Measurements from ENCODE around the gene NBEA. TPM values are rescaled to one million over a fixed set of nuclear protein-coding genes. Genes with fewer than 3 reads are reported as not detected.

Gene NBEA
- total RNA-seq, 1 donor from 2014 or later, result 10.8 TPM

DNA sequence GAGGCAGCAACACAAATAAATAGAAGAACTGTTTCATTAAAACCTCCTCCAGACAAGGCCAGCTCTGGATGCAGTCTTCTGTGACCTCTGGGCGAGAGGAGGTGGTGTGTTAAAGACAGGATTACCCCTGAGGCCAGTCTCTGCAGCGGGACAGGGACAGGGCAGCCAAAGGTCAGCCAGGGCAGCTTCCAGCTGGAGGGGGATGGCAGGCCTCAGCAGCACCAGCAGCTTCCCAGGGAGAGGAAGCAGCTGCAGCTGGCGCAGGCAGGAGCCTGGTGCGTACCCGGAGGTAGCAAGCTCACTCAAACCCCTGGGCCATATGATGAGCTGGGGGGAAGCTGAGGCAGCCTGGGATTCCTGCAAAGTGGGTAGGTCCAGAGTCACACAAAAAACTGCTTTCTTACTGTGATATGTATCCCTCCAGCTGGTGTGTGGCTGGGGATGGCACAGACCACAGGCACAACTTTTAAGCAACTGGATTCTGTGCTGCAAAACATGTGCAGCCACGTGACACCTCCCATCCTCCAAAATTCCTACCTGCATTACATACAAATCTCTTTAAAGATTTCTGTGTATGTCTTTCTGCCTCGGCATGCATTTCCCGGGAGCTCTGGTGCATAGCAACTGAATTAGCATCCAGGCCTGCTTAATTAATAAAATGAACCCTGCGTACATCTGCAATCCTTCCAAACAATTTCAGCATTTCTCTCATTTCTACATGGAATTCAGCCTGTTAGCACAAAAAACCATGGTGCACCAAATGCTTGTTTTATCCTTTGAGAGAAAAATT is 772.7 kb downstream of the NBEA start:
- Mint-ChIP-seq H3K9me3 (no peaks in the 10 kb centered on the region), H3K27ac (ENCODE audit: unreplicated experiment) (no peak overlapping the region), H3K4me1 (peaks cover 42% of the 10 kb centered on the region), H3K4me3 (peak overlapping the region; percentile 11), H3K36me3 (ENCODE audit: low read depth) (no peaks in the 10 kb centered on the region), H3K27me3 (ENCODE audit: low read depth) (no peaks in the 10 kb centered on the region)
- TF ChIP-seq, protein P1, sequence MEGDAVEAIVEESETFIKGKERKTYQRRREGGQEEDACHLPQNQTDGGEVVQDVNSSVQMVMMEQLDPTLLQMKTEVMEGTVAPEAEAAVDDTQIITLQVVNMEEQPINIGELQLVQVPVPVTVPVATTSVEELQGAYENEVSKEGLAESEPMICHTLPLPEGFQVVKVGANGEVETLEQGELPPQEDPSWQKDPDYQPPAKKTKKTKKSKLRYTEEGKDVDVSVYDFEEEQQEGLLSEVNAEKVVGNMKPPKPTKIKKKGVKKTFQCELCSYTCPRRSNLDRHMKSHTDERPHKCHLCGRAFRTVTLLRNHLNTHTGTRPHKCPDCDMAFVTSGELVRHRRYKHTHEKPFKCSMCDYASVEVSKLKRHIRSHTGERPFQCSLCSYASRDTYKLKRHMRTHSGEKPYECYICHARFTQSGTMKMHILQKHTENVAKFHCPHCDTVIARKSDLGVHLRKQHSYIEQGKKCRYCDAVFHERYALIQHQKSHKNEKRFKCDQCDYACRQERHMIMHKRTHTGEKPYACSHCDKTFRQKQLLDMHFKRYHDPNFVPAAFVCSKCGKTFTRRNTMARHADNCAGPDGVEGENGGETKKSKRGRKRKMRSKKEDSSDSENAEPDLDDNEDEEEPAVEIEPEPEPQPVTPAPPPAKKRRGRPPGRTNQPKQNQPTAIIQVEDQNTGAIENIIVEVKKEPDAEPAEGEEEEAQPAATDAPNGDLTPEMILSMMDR (conservative IDR thresholded peaks at IDR 0.05), result no peak
- DNase-seq (ENCODE audit: low read depth, low spot score), result peak; percentile 59

DNA sequence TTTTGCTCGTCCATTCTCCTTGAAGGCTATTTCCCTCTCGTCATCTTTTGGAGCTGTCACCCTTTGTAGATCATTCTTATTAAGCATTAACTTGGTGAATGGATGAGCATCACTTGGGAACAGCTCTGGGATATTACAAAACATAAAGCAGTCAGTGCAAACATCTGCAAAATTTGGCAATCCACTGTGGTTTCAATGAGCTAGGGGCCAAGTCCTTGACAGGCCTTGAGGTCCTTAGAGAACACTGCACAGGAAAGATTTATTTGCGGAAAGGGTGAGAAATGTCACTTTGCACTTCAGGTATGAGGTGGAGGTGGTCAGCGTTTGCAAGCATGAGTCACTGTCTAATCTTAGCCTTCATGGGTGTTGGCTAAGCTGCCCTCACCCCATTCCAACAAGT is 774.1 kb downstream of the NBEA start:
- TF ChIP-seq, protein P1 (conservative IDR thresholded peaks at IDR 0.05), result no peak
- Mint-ChIP-seq H3K27me3 (ENCODE audit: low read depth) (no peaks in the 10 kb centered on the region), H3K36me3 (ENCODE audit: low read depth) (no peaks in the 10 kb centered on the region), H3K27ac (ENCODE audit: unreplicated experiment) (no peak overlapping the region), H3K4me3 (no peak overlapping the region), H3K4me1 (peaks cover 48% of the 10 kb centered on the region), H3K9me3 (no peaks in the 10 kb centered on the region)
- no peak for DNase-seq (ENCODE audit: low read depth, low spot score)

DNA sequence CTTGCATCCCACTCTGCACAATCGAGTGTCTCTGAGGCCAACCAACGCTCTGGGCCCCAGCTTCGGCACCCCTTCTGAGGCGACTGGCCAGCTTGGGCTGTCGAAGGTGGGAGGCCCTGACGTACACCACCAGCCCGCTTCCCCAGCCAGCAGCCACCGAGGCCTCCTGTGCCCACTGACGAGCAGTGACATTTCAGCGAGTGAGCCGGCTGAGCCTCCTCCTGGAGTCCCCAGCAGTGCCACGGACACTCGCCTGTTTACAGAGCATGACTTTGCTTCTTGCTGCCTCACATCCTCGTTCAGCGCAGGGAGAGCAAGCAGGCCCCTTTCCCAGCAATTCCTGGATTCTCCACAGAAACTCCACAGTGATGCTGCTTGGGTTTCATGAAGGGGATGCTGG is 774.7 kb downstream of the NBEA start:
- Mint-ChIP-seq H3K4me1 (peaks cover 48% of the 10 kb centered on the region), H3K36me3 (ENCODE audit: low read depth) (no peaks in the 10 kb centered on the region), H3K27me3 (ENCODE audit: low read depth) (no peaks in the 10 kb centered on the region), H3K27ac (ENCODE audit: unreplicated experiment) (no peak overlapping the region), H3K4me3 (no peak overlapping the region), H3K9me3 (no peaks in the 10 kb centered on the region)
- TF ChIP-seq, protein P1 (conservative IDR thresholded peaks at IDR 0.05), result no peak
- DNase-seq (ENCODE audit: low read depth, low spot score), result no peak

DNA sequence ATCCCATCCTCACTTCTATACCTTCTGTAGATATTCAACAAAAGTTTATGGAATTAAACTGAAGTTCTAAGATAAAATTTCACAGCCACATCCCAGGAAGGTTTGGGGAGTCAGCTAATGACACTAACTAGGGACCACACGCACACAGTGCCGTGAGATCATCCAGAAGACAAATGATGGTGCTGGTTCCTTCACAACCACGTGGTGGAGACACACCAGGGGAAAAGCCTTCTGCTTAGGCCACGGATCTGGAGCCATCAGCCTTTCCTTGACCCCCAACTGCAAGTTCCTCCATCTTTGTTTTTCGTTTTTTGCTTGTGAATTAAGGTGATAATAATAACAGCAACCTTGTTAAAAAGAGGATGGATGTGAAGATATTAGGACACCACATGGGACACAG is 776.0 kb downstream of the NBEA start:
- Mint-ChIP-seq H3K27me3 (ENCODE audit: low read depth) (peaks cover under 1% of the 10 kb centered on the region), H3K4me1 (peaks cover 38% of the 10 kb centered on the region), H3K9me3 (no peaks in the 10 kb centered on the region), H3K4me3 (no peak overlapping the region), H3K36me3 (ENCODE audit: low read depth) (no peaks in the 10 kb centered on the region), H3K27ac (ENCODE audit: unreplicated experiment) (no peak overlapping the region)
- DNase-seq (ENCODE audit: low read depth, low spot score), result no peak
- TF ChIP-seq, protein P1 (conservative IDR thresholded peaks at IDR 0.05), result no peak

DNA sequence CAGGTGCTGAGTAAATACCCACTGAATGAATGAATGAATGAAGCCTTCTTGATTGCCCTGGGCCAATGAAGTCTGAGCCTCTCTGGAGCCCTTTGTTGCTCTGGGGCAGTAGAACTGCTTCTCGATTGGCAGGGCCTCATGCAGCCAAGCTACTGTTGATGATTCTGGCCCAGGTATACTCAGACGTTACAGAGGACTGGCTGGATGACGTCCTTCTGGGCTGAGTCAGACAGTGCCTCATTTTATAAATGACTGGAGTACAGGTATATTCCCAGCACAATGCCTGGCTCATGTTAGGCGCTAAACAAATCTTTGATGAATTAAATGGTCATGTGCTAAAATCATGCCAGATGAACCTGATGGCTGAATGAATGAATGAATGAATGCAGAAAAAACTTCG is 778.2 kb downstream of the NBEA start:
- DNase-seq (ENCODE audit: low read depth, low spot score), result no peak

More for the DNA sequence above, 778.2 kb downstream of the NBEA start:
- no peak overlapping the region for H3K27ac Mint-ChIP-seq (ENCODE audit: unreplicated experiment)
- H3K4me3 Mint-ChIP-seq, result no peak overlapping the region
- peaks cover 9% of the 10 kb centered on the region for H3K27me3 Mint-ChIP-seq (ENCODE audit: low read depth)
- no peaks in the 10 kb centered on the region for H3K36me3 Mint-ChIP-seq (ENCODE audit: low read depth)
- TF ChIP-seq, protein P1 (conservative IDR thresholded peaks at IDR 0.05), result no peak
- peaks cover 18% of the 10 kb centered on the region for H3K4me1 Mint-ChIP-seq
- H3K9me3 Mint-ChIP-seq, result no peaks in the 10 kb centered on the region
